ENCODE data around the gene LUC7L3.

- no peak for TF ChIP-seq EZH2 (IDR thresholded peaks at IDR 0.05; ENCODE audit: borderline replicate concordance, low read length)
- TF ChIP-seq, protein P1, sequence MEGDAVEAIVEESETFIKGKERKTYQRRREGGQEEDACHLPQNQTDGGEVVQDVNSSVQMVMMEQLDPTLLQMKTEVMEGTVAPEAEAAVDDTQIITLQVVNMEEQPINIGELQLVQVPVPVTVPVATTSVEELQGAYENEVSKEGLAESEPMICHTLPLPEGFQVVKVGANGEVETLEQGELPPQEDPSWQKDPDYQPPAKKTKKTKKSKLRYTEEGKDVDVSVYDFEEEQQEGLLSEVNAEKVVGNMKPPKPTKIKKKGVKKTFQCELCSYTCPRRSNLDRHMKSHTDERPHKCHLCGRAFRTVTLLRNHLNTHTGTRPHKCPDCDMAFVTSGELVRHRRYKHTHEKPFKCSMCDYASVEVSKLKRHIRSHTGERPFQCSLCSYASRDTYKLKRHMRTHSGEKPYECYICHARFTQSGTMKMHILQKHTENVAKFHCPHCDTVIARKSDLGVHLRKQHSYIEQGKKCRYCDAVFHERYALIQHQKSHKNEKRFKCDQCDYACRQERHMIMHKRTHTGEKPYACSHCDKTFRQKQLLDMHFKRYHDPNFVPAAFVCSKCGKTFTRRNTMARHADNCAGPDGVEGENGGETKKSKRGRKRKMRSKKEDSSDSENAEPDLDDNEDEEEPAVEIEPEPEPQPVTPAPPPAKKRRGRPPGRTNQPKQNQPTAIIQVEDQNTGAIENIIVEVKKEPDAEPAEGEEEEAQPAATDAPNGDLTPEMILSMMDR (IDR thresholded peaks at IDR 0.05; ENCODE audit: low read length): no peak
Observed at GRCh38 chr17:50681263-50682200, 37.9 kb upstream of the LUC7L3 start.

All from OCI-LY1 (cell line).